Liver (tissue), 9 donors: ENCODE results near the gene AIG1. TPM values are rescaled to one million over a fixed set of nuclear protein-coding genes. Genes with fewer than 3 reads are reported as not detected.

Experiments used
- DNase-seq: peaks from one replicate; pipeline ENCODE4 v3.0.0-alpha.2; 2017; ENCODE audit warnings: low spot score
- H3K27ac ChIP-seq, 2 donors: one replicate each; pipeline ENCODE4 v1.7.0; 2013; ENCODE audit warnings: inconsistent platforms in 2 of 2, low read length in 2 of 2, control low read depth in 1 of 2, low read depth in 1 of 2, mild to moderate bottlenecking in 1 of 2
- H3K27me3 ChIP-seq, 4 donors: one replicate each; pipeline versions ENCODE4 v1.6.1 to v1.7.0; 2013; ENCODE audit warnings: low read length in 3 of 4, inconsistent platforms in 1 of 4, mild to moderate bottlenecking in 1 of 4, moderate library complexity in 1 of 4; ENCODE audit not compliant: control insufficient read depth in 4 of 4, insufficient read depth in 4 of 4
- H3K36me3 ChIP-seq, 4 donors: one replicate each; pipeline versions ENCODE4 v1.6.1 to v1.7.0; 2013; ENCODE audit warnings: low read length in 3 of 4, mild to moderate bottlenecking in 3 of 4, low read depth in 1 of 4, moderate library complexity in 1 of 4; ENCODE audit not compliant: control insufficient read depth in 4 of 4, insufficient read depth in 3 of 4
- H3K4me1 ChIP-seq, 4 donors: one replicate each; pipeline versions ENCODE4 v1.6.1 to v1.7.0; 2013; ENCODE audit warnings: low read length in 3 of 4, mild to moderate bottlenecking in 3 of 4, moderate library complexity in 1 of 4; ENCODE audit not compliant: control insufficient read depth in 4 of 4, insufficient read depth in 4 of 4
- H3K4me3 ChIP-seq, 3 donors: one replicate each; pipeline versions ENCODE4 v1.6.1 to v1.7.0; 2013; ENCODE audit warnings: low read length in 3 of 3, control low read depth in 1 of 3, low read depth in 1 of 3, mild to moderate bottlenecking in 1 of 3
- H3K9ac ChIP-seq, 2 donors: one replicate each; pipeline ENCODE4 v1.7.0; 2013; ENCODE audit warnings: low read length in 2 of 2, mild to moderate bottlenecking in 2 of 2, moderate library complexity in 2 of 2, control low read depth in 1 of 2, low read depth in 1 of 2
- H3K9me3 ChIP-seq, 4 donors: one replicate each; pipeline versions ENCODE4 v1.6.1 to v1.7.0; 2013; ENCODE audit warnings: low read length in 3 of 4; ENCODE audit not compliant: control insufficient read depth in 4 of 4
- ATF3 ChIP-seq: IDR thresholded peaks from 2 replicates; pipeline ENCODE4 v1.6.1; 2016; ENCODE audit warnings: antibody characterized with exemption
- CTCF ChIP-seq: fragments of 150-350 bp; IDR thresholded peaks from 2 replicates; pipeline ENCODE4 v1.5.1; 2017; ENCODE audit warnings: improper control_type of control experiment, low read depth, low read length; ENCODE audit not compliant: missing input control
- EGR1 ChIP-seq, 2 donors: IDR thresholded peaks; 2 replicates each; pipeline ENCODE4 v1.6.1; 2016 to 2018; ENCODE audit warnings: antibody characterized with exemption in 2 of 2, low read depth in 2 of 2
- FOXA1 ChIP-seq: IDR thresholded peaks from 2 replicates; pipeline ENCODE4 v1.6.1; 2016; ENCODE audit warnings: antibody characterized with exemption
- FOXA2 ChIP-seq: IDR thresholded peaks from 2 replicates; pipeline ENCODE4 v1.6.1; 2016; ENCODE audit warnings: antibody characterized with exemption
- GABPA ChIP-seq, 2 donors: IDR thresholded peaks in 1 of 2; conservative IDR thresholded peaks in 1 of 2; 2 replicates each; pipeline ENCODE4 v1.6.1; 2016; ENCODE audit warnings: antibody characterized with exemption in 2 of 2, mild to moderate bottlenecking in 1 of 2, moderate library complexity in 1 of 2
- HNF4A ChIP-seq, 2 donors: conservative IDR thresholded peaks; 2 replicates each; pipeline ENCODE4 v1.6.1; 2016; ENCODE audit warnings: antibody characterized with exemption in 2 of 2, mild to moderate bottlenecking in 2 of 2
- HNF4G ChIP-seq: IDR thresholded peaks from 2 replicates; pipeline ENCODE4 v1.6.1; 2016; ENCODE audit warnings: antibody characterized with exemption
- JUND ChIP-seq, 2 donors: IDR thresholded peaks; 2 replicates each; pipeline ENCODE4 v1.6.1; 2016; ENCODE audit warnings: antibody characterized with exemption in 2 of 2
- MAX ChIP-seq: IDR thresholded peaks from 2 replicates; pipeline ENCODE4 v1.6.1; 2016; ENCODE audit warnings: antibody characterized with exemption
- RAD21 ChIP-seq, 2 donors: IDR thresholded peaks; 2 replicates each; pipeline ENCODE4 v1.6.1; 2016; ENCODE audit warnings: antibody characterized with exemption in 2 of 2, mild to moderate bottlenecking in 2 of 2
- REST ChIP-seq: IDR thresholded peaks from 2 replicates; pipeline ENCODE4 v1.6.1; 2016; ENCODE audit warnings: antibody characterized with exemption, mild to moderate bottlenecking
- RXRA ChIP-seq, 2 donors: IDR thresholded peaks; 2 replicates each; pipeline ENCODE4 v1.6.1; 2017 to 2018; ENCODE audit warnings: antibody characterized with exemption in 2 of 2, mild to moderate bottlenecking in 1 of 2
- SP1 ChIP-seq: IDR thresholded peaks from 2 replicates; pipeline ENCODE4 v1.6.1; 2018; ENCODE audit warnings: antibody characterized with exemption, mild to moderate bottlenecking
- TAF1 ChIP-seq: conservative IDR thresholded peaks from 2 replicates; pipeline ENCODE4 v1.6.1; 2016; ENCODE audit warnings: antibody characterized with exemption, mild to moderate bottlenecking
- YY1 ChIP-seq: IDR thresholded peaks from 2 replicates; pipeline ENCODE4 v1.6.1; 2016; ENCODE audit warnings: antibody characterized with exemption, mild to moderate bottlenecking
- ZBTB33 ChIP-seq: IDR thresholded peaks from 2 replicates; pipeline ENCODE4 v1.6.1; 2016; ENCODE audit warnings: antibody characterized with exemption
- polyA plus RNA-seq, 2 donors: library from polyadenylated mRNA; stranded (reverse) in 1 of 2; unstranded in 1 of 2; fragments of 200-250 nt in 1 of 2; fragments of >200 nt in 1 of 2; fragmentation: Nextera tagmentation in 1 of 2; extraction: Ambion mirVana in 1 of 2; gene quantifications; one replicate each; pipeline versions ENCODE4 v1.2.1 to v1.2.3, GENCODE V29; 2013 to 2015
- total RNA-seq, 2 donors: library from RNA; depleted of rRNA; stranded (reverse); fragments of >200 nt; gene quantifications; one replicate each; pipeline ENCODE4 v1.2.3, GENCODE V29; 2014
- donor health status: healthy.
- donor health status: healthy.
- donor health status: healthy.
- donor health status: healthy.
- donor health status: healthy.

The AIG1 gene
- total and polyA plus RNA-seq, 4 donors, result 74.8 to 169 (median 121) TPM

- Histone ChIP-seq H3K9me3 (no peaks in the 10 kb centered on the region), H3K27ac (no peak overlapping the region), H3K27me3 (no peaks in the 10 kb centered on the region), H3K4me3 (no peak overlapping the region), H3K9ac (no peak overlapping the region), H3K36me3 (no peaks in the 10 kb centered on the region), H3K4me1 (no peaks in the 10 kb centered on the region)
- TF ChIP-seq TAF1 (no peak), FOXA1 (no peak), JUND (IDR thresholded peaks at IDR 0.05) (no peak), YY1 (no peak), FOXA2 (no peak), RXRA (IDR thresholded peaks at IDR 0.05) (no peak), SP1 (no peak), RAD21 (IDR thresholded peaks at IDR 0.05) (no peak), ZBTB33 (no peak), EGR1 (IDR thresholded peaks at IDR 0.05; ENCODE audit: low read depth in 2 of 2) (no peak), CTCF (no peak), HNF4A (conservative IDR thresholded peaks at IDR 0.05) (no peak), GABPA (IDR thresholded peaks at IDR 0.05 in 1 of 2, conservative IDR thresholded peaks at IDR 0.05 in 1 of 2) (no peak), HNF4G (no peak), REST (no peak), ATF3 (no peak), MAX (no peak)
- DNase-seq, result no peak
Measured at GRCh38 chr6:143024977-143025376, 35.7 kb upstream of the AIG1 start.
